GM20000 (cell line): ENCODE results near the gene FAM228A.

Experiments
- DNase-seq: peaks from one replicate; pipeline ENCODE4 v3.0.0; 2012; ENCODE audit warnings: low spot score
- TF ChIP-seq, protein P1 (sequence below): IDR thresholded peaks from 2 replicates; pipeline ENCODE4 v1.5.1; 2012; ENCODE audit warnings: mild to moderate bottlenecking, control low read depth; ENCODE audit errors: extremely low read depth, missing control alignments

Gene FAM228A

DNA sequence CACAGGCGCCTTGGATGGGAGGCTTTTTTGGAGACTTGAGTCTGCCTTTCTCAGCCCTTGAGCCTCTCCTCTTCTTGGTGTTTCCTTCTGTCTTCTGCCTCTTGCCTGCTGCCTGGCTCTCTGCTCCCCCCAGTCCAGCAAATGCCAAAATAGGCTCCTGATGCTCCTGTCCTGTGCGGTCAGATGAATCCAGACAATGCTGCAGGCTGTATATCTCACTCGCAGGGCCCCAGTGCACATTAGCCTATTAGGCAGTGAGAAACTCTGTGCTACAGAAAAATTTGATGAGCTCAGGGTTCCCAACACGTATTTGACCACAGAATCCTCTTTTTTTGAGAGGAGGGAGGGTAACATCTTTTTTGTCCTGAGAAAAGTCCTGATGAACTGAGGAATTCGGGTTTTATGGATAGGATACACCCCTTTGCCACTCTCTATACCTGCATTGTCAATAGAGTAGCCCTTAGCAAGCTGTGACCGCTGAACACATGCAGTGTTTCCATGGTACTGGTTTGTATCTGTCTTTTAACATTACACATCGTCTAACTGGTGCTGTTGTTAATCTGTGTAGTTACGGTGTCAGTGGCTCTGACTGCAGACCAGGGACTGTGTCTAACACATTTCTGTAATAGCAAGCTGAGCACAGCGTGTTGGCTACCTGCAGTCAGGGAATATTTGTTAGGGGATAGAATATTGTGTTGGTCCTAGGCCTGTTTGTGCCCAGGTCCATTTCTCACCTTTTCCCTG, 50.8 kb downstream of the FAM228A start:
- DNase-seq: no peak
- TF ChIP-seq, protein P1, sequence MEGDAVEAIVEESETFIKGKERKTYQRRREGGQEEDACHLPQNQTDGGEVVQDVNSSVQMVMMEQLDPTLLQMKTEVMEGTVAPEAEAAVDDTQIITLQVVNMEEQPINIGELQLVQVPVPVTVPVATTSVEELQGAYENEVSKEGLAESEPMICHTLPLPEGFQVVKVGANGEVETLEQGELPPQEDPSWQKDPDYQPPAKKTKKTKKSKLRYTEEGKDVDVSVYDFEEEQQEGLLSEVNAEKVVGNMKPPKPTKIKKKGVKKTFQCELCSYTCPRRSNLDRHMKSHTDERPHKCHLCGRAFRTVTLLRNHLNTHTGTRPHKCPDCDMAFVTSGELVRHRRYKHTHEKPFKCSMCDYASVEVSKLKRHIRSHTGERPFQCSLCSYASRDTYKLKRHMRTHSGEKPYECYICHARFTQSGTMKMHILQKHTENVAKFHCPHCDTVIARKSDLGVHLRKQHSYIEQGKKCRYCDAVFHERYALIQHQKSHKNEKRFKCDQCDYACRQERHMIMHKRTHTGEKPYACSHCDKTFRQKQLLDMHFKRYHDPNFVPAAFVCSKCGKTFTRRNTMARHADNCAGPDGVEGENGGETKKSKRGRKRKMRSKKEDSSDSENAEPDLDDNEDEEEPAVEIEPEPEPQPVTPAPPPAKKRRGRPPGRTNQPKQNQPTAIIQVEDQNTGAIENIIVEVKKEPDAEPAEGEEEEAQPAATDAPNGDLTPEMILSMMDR: no peak

DNA sequence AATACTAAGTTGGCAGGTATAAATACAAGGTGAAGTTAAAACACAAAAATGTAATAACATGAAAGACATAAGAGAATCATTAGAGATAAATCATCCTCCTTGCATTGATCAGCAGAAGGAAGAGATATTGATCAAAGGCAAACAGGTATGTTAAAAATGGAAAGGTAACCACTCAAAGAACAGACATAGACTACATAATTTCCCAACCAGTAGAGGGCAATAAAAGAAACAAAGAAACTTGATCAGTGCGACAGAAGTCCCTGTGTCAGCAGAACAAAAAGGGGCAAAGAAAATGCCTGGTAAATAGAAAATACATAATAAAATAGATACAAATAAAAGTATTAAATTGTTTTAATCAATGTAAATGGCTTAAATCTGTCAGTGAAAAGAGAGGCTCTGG, 53.6 kb downstream of the FAM228A start:
- TF ChIP-seq, protein P1: no peak
- no peak for DNase-seq

DNA sequence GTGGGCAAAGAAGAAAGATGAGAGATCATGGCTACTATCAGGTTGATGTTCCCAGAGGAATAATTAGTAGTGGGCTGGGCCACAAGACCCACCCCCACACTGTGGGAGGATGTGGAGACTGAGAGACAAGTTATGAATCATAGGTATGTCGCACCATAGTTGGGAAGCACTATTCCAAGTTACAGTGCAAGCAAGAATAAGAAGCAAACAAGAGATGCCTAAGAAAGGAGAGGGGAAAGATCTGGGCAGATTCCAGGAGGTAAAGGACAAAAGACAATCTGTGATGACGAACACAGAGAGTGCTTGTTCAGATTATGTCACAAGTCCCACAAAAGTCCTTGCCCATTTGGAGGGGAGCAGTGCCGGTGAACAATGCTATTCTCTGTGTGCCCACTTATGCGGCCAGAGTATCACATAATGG, 56.6 kb downstream of the FAM228A start:
- TF ChIP-seq, protein P1: no peak
- DNase-seq: no peak

DNA sequence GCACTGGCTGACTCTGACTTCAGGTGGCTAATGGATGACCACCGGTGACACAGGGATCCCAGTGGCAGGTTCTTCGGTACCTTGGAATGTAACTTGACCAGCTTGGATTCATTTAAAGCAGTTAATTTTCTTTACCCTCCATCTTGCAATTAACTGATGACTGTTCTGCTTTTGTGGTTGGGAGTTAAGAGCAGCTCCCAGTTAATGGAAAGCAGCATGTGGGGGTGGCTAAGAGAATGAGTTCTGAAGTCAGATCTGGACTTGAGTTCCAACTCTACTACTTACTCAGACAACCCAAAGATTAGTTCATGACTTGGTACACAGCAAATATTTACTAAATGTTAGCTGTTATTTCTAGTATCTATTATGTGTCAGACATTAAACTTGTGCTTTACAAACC, 58.5 kb downstream of the FAM228A start:
- TF ChIP-seq, protein P1: no peak
- no peak for DNase-seq

DNA sequence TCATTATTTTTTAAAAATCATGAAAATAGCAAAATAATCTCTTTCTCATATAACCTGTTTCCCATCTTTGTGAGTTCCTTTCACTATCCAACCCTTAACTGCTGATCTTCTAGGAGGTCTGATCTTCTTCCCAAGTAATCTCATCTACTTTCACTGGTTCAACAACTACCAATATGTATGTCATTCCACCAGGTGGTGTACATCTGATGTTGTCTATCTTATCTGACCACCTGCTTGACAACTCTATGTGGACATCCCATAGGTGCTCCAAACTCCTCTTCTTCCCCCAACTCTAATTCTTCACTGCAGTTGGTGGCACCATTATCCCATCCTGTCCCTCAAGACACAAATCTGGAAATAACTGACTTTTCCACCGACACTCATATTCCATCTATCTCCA, 62.5 kb downstream of the FAM228A start:
- DNase-seq: no peak
- TF ChIP-seq, protein P1: no peak

DNA sequence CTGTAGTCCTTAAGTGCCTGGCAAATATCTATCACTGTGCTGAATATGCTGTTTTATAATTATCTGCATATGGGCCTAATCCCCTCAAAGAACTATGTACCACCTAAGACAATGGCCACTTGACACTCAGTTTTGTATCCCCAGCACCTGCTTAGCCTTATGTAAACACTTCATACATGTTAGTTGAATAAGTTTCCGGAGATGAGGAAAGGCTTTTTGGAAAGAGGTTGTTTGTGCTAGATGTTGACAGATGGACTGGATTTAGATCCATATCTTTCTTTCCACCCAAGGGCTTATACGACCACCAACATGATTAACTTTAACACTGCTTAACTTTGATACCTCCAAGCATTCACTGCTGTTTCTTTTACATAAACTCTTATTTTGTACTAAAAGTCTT, 63.3 kb downstream of the FAM228A start:
- TF ChIP-seq, protein P1: no peak

DNA sequence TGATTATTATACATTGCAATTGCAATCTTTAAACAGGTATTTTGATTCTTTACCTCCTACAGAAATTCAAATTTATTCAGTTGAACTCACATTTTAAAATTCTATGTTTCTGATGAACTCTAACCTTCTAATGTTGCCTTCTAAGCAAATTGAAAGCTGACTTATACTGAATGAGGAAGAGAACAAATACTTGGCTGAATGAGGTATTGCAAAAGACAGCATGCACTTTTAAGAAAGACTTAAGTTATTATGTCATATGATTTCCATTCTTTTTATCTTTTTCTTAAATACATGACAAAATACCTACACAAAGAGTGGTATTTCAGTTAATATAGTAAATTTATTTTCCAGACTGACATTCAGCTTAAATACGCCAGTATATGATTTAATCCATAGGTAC, 64.7 kb downstream of the FAM228A start:
- no peak for DNase-seq
- TF ChIP-seq, protein P1: no peak

More for the DNA sequence above, 63.3 kb downstream of the FAM228A start:
- DNase-seq: no peak
